ENCODE results near the gene TRIM46. TPM values are rescaled to one million over a fixed set of nuclear protein-coding genes. Genes with fewer than 3 reads are reported as not detected.

TRIM46 gene
- total RNA-seq, 6 donors from 2014 or later: 0.30 to 0.64 (median 0.57) TPM; not detected in 3

DNA sequence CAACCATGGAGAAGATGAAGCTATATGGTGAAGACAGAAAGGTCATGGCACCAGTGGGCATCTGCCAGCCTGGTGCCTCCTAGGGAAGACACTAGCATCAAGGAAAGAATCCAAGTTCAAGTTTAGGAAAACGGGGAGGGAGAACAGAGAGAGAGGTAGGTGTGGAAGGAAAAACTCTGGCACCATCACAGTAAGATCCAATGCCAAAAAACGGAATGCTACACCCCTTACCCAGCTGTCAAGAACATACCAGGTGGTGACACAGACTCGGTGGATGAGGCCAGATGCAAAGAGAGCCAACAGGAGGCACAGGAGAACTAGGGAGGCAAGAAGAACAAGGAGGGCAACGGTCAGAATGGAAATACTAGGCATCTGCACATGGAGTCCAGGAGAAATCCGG, 4.1 kb upstream of the TRIM46 start:
- ATAC-seq (ENCODE audit: low FRiP score in 2 of 2) (no peak), DNase-seq (no peak)
- H3K4me1 ChIP-seq: peaks cover 41 to 45% (median 43%) of the 10 kb centered on the region in 4 donors

DNA sequence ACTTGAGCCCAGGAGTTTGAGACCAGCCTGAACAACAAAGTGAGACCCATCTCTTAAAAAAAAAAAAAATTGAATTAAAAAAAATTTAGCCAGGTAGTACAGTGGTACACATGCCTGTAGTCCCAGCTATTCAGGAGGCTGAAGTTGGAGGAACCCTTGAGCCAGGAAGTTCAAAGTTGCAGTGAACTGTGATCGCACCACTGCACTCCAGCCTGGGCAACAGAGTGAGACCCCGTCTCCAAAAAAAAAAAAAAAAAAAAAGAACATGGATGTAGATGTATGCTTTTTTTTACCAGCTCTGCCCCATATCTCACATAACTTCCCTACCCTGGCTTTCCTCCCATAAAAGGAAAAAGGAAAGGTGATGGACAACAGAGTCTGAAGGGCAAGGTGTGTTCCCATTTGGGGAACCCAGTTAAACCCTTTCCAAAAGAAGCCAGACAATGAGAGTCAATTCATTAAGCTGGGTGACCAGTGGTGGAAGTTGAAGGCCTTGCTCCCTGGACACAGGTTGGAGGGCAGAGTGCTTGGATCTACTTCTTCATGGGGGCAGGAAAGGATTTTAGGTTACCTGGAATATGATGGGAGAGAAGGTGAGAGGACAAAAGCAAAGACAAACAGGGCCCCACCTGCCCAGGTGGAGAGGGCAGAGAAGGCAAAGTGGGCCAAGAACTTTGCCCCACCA, 3.4 kb upstream of the TRIM46 start:
- H3K27ac ChIP-seq: no peak overlapping the region
- TF ChIP-seq, protein P1, sequence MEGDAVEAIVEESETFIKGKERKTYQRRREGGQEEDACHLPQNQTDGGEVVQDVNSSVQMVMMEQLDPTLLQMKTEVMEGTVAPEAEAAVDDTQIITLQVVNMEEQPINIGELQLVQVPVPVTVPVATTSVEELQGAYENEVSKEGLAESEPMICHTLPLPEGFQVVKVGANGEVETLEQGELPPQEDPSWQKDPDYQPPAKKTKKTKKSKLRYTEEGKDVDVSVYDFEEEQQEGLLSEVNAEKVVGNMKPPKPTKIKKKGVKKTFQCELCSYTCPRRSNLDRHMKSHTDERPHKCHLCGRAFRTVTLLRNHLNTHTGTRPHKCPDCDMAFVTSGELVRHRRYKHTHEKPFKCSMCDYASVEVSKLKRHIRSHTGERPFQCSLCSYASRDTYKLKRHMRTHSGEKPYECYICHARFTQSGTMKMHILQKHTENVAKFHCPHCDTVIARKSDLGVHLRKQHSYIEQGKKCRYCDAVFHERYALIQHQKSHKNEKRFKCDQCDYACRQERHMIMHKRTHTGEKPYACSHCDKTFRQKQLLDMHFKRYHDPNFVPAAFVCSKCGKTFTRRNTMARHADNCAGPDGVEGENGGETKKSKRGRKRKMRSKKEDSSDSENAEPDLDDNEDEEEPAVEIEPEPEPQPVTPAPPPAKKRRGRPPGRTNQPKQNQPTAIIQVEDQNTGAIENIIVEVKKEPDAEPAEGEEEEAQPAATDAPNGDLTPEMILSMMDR (IDR thresholded peaks at IDR 0.05): no peak
- no peak for TF ChIP-seq POLR2AphosphoS5 (IDR thresholded peaks at IDR 0.05)
- no peak for TF ChIP-seq EP300 (IDR thresholded peaks at IDR 0.05)
- no peak for TF ChIP-seq POLR2A (IDR thresholded peaks at IDR 0.05)
- peaks cover 44 to 48% (median 46%) of the 10 kb centered on the region in 4 donors for H3K4me1 ChIP-seq
- H3K36me3 ChIP-seq: peaks cover 0 to 25% (median 14%) of the 10 kb centered on the region in 4 donors
- no peak overlapping the region for H3K4me3 ChIP-seq
- H3K9me3 ChIP-seq: no peaks in the 10 kb centered on the region
- ATAC-seq (ENCODE audit: low FRiP score in 2 of 2) (no peak), DNase-seq (no peak)
- WGBS, 2 donors: 93 to 100% methylated on average over 2 of the region's 2 CpGs
- H3K27me3 ChIP-seq: peaks cover 0 to 7% (median 3%) of the 10 kb centered on the region in 4 donors

More for the DNA sequence above, 4.1 kb upstream of the TRIM46 start:
- Histone ChIP-seq H3K27ac (no peak overlapping the region), H3K9me3 (no peaks in the 10 kb centered on the region), H3K4me3 (no peak overlapping the region), H3K27me3 (peaks cover 0 to 7% (median 2%) of the 10 kb centered on the region in 4 donors), H3K36me3 (peaks cover 0 to 25% (median 14%) of the 10 kb centered on the region in 4 donors)
- 70 to 82% methylated on average over 5 of the region's 5 CpGs for WGBS, 2 donors
- no peak for TF ChIP-seq EP300 (IDR thresholded peaks at IDR 0.05)
- TF ChIP-seq POLR2A (IDR thresholded peaks at IDR 0.05): no peak
- TF ChIP-seq, protein P1 (IDR thresholded peaks at IDR 0.05): no peak
- no peak for TF ChIP-seq POLR2AphosphoS5 (IDR thresholded peaks at IDR 0.05)

DNA sequence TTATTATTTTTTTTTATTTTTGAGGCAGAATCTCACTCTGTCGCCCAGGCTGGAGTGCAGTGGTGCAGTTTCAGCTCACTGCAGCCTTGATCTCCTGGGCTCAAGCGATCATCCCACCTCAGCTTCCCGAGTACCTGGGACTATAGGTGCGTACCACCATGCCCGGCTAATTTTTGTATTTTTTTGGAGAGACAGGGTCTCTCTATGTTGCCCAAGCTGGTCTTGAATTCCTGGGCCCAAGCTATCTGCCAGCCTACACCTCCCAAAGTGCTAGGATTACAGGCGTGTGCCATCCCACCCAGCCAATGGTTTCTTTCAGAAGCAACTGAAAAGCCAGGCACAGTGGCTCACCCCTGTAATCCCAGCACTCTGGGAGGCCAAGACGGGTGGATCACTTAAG, 2.8 kb upstream of the TRIM46 start:
- Histone ChIP-seq H3K4me3 (no peak overlapping the region), H3K9me3 (no peaks in the 10 kb centered on the region), H3K27me3 (peaks cover 0 to 7% (median 3%) of the 10 kb centered on the region in 4 donors), H3K27ac (no peak overlapping the region), H3K36me3 (peaks cover 0 to 25% (median 14%) of the 10 kb centered on the region in 4 donors), H3K4me1 (peaks cover 44 to 49% (median 44%) of the 10 kb centered on the region in 4 donors)
- DNase-seq (no peak), ATAC-seq (ENCODE audit: low FRiP score in 2 of 2) (no peak)
- TF ChIP-seq POLR2A (IDR thresholded peaks at IDR 0.05): no peak
- TF ChIP-seq, protein P1 (IDR thresholded peaks at IDR 0.05): no peak
- TF ChIP-seq EP300 (IDR thresholded peaks at IDR 0.05): no peak
- no peak for TF ChIP-seq POLR2AphosphoS5 (IDR thresholded peaks at IDR 0.05)
- WGBS, 2 donors: 95 to 97% methylated on average over 7 of the region's 7 CpGs

DNA sequence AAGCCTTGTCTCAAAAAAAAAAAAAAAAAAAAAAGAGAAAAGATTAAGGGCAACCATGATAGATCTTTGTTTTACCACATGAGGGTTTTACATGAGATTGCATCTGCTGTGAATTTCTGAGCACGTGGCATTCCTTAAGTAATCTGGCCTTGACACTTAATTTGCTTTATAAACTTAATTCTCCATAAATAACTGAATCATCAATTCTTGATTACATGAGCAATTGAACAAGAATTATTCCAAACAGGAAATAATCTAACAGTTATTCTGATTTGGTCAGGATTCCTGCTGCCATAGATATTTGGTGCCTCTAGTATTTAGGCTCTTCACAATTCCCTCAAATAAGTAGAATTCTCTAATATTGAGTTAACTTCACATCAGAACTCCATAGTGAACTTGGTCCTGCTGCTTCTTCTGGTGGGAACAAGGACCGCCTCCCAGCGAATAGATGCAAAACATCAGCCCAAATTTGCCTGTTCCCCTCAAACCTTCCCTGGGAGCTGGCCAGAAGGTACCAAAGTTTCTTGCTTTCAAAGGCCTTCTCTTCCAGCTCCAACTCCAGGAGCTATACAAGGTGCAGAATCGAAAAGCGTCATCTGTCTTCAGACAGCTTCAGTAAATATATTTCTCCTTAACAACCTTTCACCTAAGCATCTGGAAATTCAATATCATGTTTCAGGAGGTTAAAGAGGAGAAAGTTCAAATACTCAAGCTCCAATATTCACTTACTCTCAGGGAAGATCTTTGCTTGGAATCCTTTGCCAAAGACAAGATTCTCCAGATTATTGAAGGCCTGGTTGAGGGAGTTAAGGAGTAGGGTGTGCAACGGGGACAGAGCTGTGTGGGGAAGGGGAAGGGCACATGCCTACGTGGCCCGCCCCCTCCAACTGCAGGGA, 1.6 kb upstream of the TRIM46 start:
- Histone ChIP-seq H3K36me3 (peaks cover 0 to 25% (median 14%) of the 10 kb centered on the region in 4 donors), H3K27ac (peak overlapping the region; percentile 91 to 99 (median 96)), H3K9me3 (no peaks in the 10 kb centered on the region), H3K27me3 (peaks cover 0 to 7% (median 3%) of the 10 kb centered on the region in 4 donors), H3K4me1 (peaks cover 37 to 49% (median 40%) of the 10 kb centered on the region in 4 donors), H3K4me3 (peak overlapping the region; percentile 71 to 94 (median 92))
- peak; percentile 6 to 26 for ATAC-seq (ENCODE audit: low FRiP score in 2 of 2)
- no peak for DNase-seq
- TF ChIP-seq POLR2AphosphoS5 (IDR thresholded peaks at IDR 0.05) (no peak), POLR2A (IDR thresholded peaks at IDR 0.05) (no peak), EP300 (IDR thresholded peaks at IDR 0.05) (no peak)
- TF ChIP-seq, protein P1 (IDR thresholded peaks at IDR 0.05): no peak
- 48 to 50% methylated on average over 8 of the region's 8 CpGs for WGBS, 2 donors
